ENCODE results near the gene CORO1C.

The CORO1C gene

DNA sequence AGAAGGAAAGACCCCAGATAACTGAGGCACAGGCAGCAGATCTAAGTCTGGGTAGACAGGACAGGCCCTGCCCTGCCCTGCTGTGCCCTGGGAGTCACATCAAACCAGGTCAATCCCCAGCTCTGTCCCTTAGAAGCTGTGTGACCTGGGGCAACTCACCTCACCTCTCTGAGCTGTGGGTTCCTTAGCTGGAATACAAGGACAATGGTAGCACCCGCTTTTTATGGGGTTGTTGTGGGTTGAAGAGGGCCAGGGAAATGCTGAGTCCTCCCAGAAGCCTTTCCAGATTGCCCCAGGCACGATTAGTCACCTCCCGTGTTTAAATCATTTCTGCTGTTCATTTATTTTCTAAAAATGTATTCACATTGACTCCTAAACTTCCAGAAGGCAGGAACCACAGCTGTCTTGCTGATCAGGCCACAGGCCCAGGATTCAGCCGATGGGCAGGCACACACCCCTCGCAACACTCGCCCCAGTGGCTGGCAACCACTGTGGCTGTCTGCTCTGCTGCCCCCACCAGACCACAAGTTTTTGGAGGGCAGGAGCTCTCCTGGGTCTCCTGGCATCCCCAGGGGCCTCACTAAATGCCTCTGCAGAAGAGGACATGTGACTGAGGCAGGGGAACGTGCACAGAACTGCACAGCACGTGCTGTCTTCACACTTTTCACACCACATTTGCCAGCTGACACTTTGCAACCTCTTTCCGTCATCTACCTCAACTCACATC is 100.7 kb downstream of the CORO1C start:
- no peak for DNase-seq (ENCODE audit: low read depth)
- H3K4me3 ChIP-seq (ENCODE audit: low read depth, low read length) = no peak overlapping the region
- TF ChIP-seq, protein P1, sequence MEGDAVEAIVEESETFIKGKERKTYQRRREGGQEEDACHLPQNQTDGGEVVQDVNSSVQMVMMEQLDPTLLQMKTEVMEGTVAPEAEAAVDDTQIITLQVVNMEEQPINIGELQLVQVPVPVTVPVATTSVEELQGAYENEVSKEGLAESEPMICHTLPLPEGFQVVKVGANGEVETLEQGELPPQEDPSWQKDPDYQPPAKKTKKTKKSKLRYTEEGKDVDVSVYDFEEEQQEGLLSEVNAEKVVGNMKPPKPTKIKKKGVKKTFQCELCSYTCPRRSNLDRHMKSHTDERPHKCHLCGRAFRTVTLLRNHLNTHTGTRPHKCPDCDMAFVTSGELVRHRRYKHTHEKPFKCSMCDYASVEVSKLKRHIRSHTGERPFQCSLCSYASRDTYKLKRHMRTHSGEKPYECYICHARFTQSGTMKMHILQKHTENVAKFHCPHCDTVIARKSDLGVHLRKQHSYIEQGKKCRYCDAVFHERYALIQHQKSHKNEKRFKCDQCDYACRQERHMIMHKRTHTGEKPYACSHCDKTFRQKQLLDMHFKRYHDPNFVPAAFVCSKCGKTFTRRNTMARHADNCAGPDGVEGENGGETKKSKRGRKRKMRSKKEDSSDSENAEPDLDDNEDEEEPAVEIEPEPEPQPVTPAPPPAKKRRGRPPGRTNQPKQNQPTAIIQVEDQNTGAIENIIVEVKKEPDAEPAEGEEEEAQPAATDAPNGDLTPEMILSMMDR (IDR thresholded peaks at IDR 0.05; ENCODE audit: control insufficient read depth, extremely low read depth, insufficient read depth) = no peak

DNA sequence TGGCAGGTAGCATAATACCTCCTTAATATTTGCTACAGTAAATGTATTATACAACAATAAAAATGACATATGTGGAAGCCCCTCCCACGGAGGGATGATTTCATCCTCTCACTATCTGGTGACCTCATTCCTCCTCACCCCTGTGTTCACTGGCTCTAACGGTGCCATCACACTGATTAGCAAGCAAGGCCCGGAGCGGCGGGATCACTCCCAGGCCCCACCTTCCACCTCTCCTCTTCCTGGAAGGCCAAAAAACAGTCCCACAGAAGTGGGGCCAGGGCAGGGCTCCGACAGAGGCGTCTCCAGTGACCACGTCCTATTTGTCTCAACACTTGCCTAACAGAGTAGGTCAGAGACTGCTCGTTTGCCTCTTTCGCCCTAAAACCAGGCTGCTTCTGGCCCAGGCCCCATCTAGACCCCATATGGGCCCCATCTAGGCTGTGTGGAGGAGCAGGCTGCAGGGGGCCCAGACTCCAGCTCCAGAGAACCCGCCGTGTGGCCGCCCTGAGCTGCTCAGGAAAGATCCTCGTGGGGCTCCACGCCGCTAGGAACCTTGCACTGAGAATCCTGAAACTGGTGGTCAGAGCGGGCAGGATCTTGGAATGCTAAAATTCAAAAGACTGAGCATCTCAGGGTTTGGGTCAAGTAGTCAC is 101.4 kb downstream of the CORO1C start:
- TF ChIP-seq, protein P1 (IDR thresholded peaks at IDR 0.05; ENCODE audit: control insufficient read depth, extremely low read depth, insufficient read depth) = no peak
- H3K4me3 ChIP-seq (ENCODE audit: low read depth, low read length) = no peak overlapping the region
- no peak for DNase-seq (ENCODE audit: low read depth)

DNA sequence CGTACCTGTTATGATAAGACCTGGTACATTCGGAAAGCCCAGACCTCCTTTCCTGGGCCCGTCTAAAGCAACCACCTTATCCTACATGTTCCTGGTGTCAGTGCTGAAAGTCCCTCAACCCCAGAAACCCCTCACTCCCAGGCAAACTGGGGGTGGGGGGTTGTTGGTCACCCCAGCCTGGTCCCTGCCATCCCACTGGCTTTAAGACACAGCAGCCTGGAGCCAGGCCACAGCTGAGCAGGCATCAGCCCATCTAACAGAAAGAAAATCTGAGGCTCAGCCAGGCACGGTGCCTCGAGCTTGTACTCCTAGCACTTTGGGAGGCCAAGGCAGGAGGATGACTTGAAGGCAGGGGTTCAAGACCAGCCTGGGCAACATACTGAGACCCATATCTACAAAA is 102.2 kb downstream of the CORO1C start:
- TF ChIP-seq, protein P1 (IDR thresholded peaks at IDR 0.05; ENCODE audit: control insufficient read depth, extremely low read depth, insufficient read depth) = no peak
- no peak overlapping the region for H3K4me3 ChIP-seq (ENCODE audit: low read depth, low read length)

DNA sequence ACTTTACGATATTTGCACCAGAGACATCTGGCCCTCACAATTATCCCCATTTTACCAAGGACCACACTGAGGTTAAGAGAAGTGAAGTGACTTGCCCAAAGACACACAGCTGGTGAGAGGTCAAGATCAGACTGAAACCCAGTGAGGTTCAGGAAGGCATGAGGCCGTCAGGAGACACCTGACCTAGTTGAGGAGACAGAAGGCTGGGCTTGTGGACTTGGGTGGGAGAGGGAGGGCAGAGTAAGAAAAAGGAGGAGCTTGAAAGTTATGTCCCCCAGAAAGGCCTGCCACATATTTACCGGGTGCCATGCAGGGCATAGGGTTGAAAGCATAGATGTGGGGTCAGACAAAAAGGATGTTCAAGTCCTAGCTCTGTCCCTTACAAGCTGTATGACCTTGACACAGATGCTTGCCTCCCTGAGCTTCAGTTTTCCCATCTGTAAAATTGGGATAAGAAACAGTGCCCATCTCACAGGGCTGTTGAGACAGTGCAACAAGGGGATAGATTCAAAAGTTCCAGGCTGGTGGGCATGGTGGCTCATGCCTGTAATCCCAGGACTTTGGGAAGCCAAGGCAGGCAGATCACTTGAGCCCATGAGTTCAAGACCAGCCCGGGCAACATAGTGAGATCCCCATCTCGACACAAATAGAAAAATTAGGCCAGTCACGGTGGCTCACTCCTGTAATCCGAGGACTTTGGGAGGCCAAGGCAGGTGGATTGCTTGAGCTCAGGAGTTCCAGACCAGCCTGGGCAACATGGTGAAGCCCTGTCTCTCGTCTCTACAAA is 104.0 kb downstream of the CORO1C start:
- no peak for DNase-seq (ENCODE audit: low read depth)
- TF ChIP-seq, protein P1 (IDR thresholded peaks at IDR 0.05; ENCODE audit: control insufficient read depth, extremely low read depth, insufficient read depth) = no peak
- H3K4me3 ChIP-seq (ENCODE audit: low read depth, low read length) = no peak overlapping the region

More for the DNA sequence above, 102.2 kb downstream of the CORO1C start:
- no peak for DNase-seq (ENCODE audit: low read depth)

DNA sequence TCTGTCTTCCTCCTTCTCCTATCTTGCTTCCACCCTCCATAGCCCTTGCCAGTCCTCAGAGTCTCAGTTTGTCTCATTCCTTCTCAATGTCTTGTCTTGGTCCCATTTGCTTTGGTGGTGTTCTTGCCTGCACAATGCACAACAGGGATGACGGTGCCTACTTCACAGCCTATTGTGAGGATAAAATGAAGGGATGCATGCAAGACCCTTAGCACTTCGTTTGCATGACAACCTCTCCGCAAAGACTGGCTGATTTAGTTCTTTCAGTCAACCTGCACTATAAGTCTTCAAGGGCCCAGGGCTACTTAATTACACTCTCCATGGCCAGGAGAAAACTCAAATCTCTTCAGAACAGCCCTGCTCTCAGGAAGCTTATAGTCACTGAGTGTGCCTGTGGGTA is 106.1 kb downstream of the CORO1C start:
- H3K4me3 ChIP-seq (ENCODE audit: low read depth, low read length) = no peak overlapping the region
- TF ChIP-seq, protein P1 (IDR thresholded peaks at IDR 0.05; ENCODE audit: control insufficient read depth, extremely low read depth, insufficient read depth) = no peak
- no peak for DNase-seq (ENCODE audit: low read depth)

DNA sequence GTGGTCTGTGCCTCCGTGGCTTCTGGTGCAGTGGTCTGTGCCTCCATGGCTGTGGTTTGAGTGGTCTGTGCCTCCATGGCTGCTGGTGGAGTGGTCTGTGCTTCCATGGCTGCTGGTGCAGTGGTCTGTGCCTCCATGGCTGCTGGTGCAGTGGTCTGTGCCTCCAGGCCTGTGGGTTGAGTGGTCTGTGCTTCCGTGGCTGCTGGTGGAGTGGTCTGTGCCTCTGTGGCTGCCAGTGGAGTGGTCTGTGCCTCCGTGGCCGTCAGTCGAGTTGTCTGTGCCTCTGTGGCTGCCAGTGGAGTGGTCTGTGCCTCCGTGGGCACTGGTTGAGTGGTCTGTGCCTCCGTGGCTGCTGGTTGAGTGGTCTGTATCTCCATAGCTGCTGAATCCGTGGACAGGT is 107.7 kb downstream of the CORO1C start:
- TF ChIP-seq, protein P1 (IDR thresholded peaks at IDR 0.05; ENCODE audit: control insufficient read depth, extremely low read depth, insufficient read depth) = no peak
- H3K4me3 ChIP-seq (ENCODE audit: low read depth, low read length) = no peak overlapping the region
- DNase-seq (ENCODE audit: low read depth) = no peak

Measured in LNCaP clone FGC (cell line).